K562 (cell line): ENCODE data around the gene RBM25. TPM values are rescaled to one million over a fixed set of nuclear protein-coding genes. Genes with fewer than 3 reads are reported as not detected.

Experiments
- ARID1B ChIP-seq: fragments of 450-650 bp; IDR thresholded peaks from 2 replicates; pipeline ENCODE4 v1.6.1; 2016; ENCODE audit warnings: antibody characterized with exemption, mild to moderate bottlenecking, inconsistent platforms
- ATF3 ChIP-seq, 2 experiments: fragments of 450-650 bp in 1 of 2; sonication (generic) in 1 of 2; formaldehyde crosslinking in 1 of 2; IDR thresholded peaks in 1 of 2; conservative IDR thresholded peaks in 1 of 2; 2 replicates each; pipeline versions ENCODE4 v1.6.1 to v1.8.1; 2016 to 2023; ENCODE audit warnings: mild to moderate bottlenecking in 2 of 2, moderate library complexity in 2 of 2, inconsistent platforms in 1 of 2, missing genetic modification reagents in 1 of 2
- CBFA2T2 ChIP-seq: fragments of 450-650 bp; conservative IDR thresholded peaks from 2 replicates; pipeline ENCODE4 v1.6.1; 2017; ENCODE audit warnings: mild to moderate bottlenecking
- CREB1 ChIP-seq, 2 experiments: sonication (generic) in 1 of 2; formaldehyde crosslinking in 1 of 2; IDR thresholded peaks; 2 replicates each; pipeline versions ENCODE4 v1.6.1 to v1.8.0; 2012 to 2022; ENCODE audit warnings: inconsistent platforms in 1 of 2, mild to moderate bottlenecking in 1 of 2, missing genetic modification reagents in 1 of 2, moderate library complexity in 1 of 2
- MTF1 ChIP-seq: fragments of 250-450 bp; sonication (Bioruptor Pico); IDR thresholded peaks from 2 replicates; pipeline ENCODE4 v1.9.0; 2021; ENCODE audit warnings: moderate library complexity, mild to moderate bottlenecking, inconsistent platforms, borderline replicate concordance
- TEAD4 ChIP-seq, 2 experiments: sonication (generic) in 1 of 2; formaldehyde crosslinking in 1 of 2; IDR thresholded peaks; 2 replicates each; pipeline versions ENCODE4 v1.6.1 to v1.8.0; 2012 to 2022; ENCODE audit warnings: borderline replicate concordance in 1 of 2, inconsistent platforms in 1 of 2, low read length in 1 of 2, mild to moderate bottlenecking in 1 of 2, missing genetic modification reagents in 1 of 2
- ZBTB9 ChIP-seq: fragments of 450-650 bp; formaldehyde crosslinking; IDR thresholded peaks from 2 replicates; pipeline ENCODE4 v1.4.0; 2020; ENCODE audit warnings: mild to moderate bottlenecking, moderate library complexity
- ZNF140 ChIP-seq: fragments of 250-450 bp; sonication (Bioruptor Pico); IDR thresholded peaks from 2 replicates; pipeline ENCODE4 v1.8.0; 2021; ENCODE audit warnings: moderate library complexity, mild to moderate bottlenecking, inconsistent platforms
- ZNF232 ChIP-seq: sonication (generic); formaldehyde crosslinking; IDR thresholded peaks from 2 replicates; pipeline ENCODE4 v1.8.0; 2022; ENCODE audit warnings: mild to moderate bottlenecking, missing genetic modification reagents
- polyA plus RNA-seq, 8 experiments: library from polyadenylated mRNA; depleted of rRNA in 4 of 8; stranded (reverse) in 5 of 8; unstranded in 3 of 8; fragments of >200 nt; fragmentation: Nextera tagmentation in 2 of 8; fragmentation: Illumina TruSeq in 1 of 8; extraction: Ambion mirVana in 2 of 8; extraction: Trizol in 1 of 8; gene quantifications; 2 replicates each; pipeline versions ENCODE4 v1.2.1 to v1.2.3, GENCODE V29; 2011 to 2014; ENCODE audit warnings: inconsistent platforms in 1 of 8, missing spikeins in 1 of 8
- total RNA-seq, 7 experiments: library from RNA; depleted of rRNA in 6 of 7; stranded (reverse); fragments of >200 nt in 6 of 7; fragmentation: Illumina TruSeq in 2 of 7; extraction: Trizol in 2 of 7; gene quantifications; 2 replicates each; pipeline versions ENCODE4 v1.2.1 to v1.2.3, GENCODE V29; 2011 to 2021; ENCODE audit warnings: low replicate concordance in 1 of 7

The RBM25 gene
- total and polyA plus RNA-seq, 9 of the 15 experiments (the other 6 are each of a cell fraction or from before 2014, with no cell fraction given): 28.6 to 80.1 (median 48.1) TPM

GRCh38 chr14:73146111-73146510, 87.8 kb downstream of the RBM25 start (continued):
- TF ChIP-seq ATF3 (IDR thresholded peaks at IDR 0.05) (no peak), ATF3 (CRISPR knock-in tag; conservative IDR thresholded peaks at IDR 0.05) (no peak), ZNF140 (CRISPR knock-in tag) (no peak), TEAD4 (IDR thresholded peaks at IDR 0.05; ENCODE audit: low read length) (no peak), TEAD4 (CRISPR knock-in tag; IDR thresholded peaks at IDR 0.05; ENCODE audit: borderline replicate concordance) (no peak), ZBTB9 (no peak), CBFA2T2 (no peak), ARID1B (no peak), ZNF232 (CRISPR knock-in tag) (no peak), CREB1 (IDR thresholded peaks at IDR 0.05) (no peak), CREB1 (CRISPR knock-in tag; IDR thresholded peaks at IDR 0.05) (no peak), MTF1 (CRISPR knock-in tag) (no peak)
